GM23248 (cell line): ENCODE data around the gene PRPSAP2.
"Not testable (repeated sequence)": the region's sequence is repeated elsewhere in the genome, so short reads cannot be mapped to it uniquely, and the experiment has no call there.

ENCODE experiments used
- EZH2 ChIP-seq: fragments of 200-600 bp; sonication (generic); IDR thresholded peaks from 2 replicates; pipeline ENCODE4 v1.6.1; 2018; ENCODE audit warnings: antibody characterized with exemption, mild to moderate bottlenecking; ENCODE audit not compliant: insufficient read depth, poor library complexity, severe bottlenecking
- EZH2phosphoT487 ChIP-seq: fragments of 200-600 bp; sonication (generic); IDR thresholded peaks from 2 replicates; pipeline ENCODE4 v1.6.1; 2018; ENCODE audit warnings: antibody characterized with exemption, moderate library complexity, mild to moderate bottlenecking, low read depth; ENCODE audit not compliant: insufficient read depth

DNA sequence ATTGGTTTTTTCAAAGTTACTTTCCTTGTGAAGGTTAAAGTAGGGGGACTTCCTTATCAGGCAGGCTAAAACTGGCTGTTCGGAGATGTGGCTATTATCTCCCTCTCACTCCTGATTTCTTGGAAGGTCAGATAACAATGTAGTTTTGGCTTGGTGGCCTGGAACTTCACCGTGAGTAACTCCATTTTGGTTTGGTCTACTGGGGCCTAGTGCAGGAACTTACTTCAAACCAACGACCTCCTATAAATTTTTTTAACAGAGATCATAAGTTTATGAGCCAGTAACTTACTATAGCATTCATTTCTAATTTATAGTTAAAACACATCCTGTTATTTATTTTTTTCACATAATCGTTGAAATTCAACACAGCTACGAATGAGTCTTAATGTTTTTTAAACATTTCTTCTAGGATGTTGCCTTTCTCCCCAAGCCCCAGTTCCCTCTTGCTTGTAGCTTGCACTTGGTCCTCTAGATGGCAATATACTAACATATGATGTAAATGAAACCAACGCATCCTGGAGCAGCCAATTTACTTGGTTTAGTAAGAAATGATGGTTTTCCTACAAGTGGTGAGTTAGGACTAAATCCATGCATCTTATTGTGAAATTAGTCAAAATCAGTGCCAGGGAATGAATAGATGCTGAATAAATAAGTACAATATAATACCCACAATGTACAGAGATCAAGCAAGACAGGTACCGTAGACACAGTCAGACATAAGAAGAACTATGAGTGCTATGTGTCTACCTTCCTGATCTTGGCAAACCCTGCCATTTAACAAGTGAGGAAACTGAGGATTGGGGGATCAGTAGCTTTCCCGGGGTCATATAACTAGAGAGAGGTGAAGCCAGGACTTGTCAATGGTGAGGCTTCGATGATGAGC lies 41.2 kb upstream of the PRPSAP2 start:
- TF ChIP-seq EZH2, EZH2phosphoT487: not testable (repeated sequence)
